ENCODE measurements around the gene BTN1A1. TPM values are rescaled to one million over a fixed set of nuclear protein-coding genes. Genes with fewer than 3 reads are reported as not detected.

The BTN1A1 gene
- total and polyA plus RNA-seq, 4 donors: 0.06 to 0.26 (median 0.06) TPM; not detected in 1

DNA sequence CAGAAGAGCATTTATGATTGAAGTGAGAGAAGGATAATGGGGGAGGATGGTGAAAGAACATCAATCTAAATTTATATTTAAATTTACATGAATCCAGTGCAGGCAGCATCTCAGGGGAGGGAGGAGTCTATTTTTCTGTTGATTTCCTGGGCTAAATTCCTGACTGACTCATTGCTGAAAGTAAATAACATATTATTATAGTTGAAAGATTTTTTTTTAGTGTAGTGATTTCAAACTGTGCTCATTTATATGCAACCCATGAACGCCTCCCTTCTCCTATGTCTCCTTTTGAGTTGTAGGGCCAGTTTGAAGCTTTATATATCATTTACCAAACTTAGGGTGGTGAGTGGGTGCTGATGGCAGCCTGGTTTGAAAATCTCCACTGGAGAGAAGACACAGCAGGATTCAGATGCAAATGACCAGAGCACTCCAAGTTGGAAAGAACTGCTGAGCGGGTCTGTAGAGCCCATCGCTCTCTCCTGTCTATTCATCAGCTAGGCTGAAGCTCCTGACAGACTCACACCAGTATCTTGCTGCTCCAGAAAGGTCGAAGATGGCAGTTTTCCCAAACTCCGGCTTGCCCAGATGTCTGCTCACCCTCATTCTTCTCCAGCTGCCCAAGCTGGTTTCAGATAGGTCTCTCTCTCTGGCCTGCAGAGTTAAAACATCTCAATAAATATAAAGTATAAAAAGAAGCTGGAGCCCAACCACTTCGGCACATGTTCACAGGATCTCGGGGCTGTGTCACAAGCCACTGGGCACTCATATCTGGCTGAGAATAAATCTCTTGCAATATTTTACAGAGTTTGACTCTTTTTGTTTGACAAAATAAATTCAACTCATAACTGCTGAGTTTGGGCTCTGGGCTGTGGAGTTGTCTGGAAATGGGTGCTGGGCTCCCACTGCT is 24.0 kb upstream of the BTN1A1 start:
- no peaks in the 10 kb centered on the region for H3K9me3 ChIP-seq (ENCODE audit: control insufficient read depth in 4 of 4, insufficient read depth in 3 of 4, low read length in 3 of 4)
- H3K27me3 ChIP-seq (ENCODE audit: control insufficient read depth in 3 of 3, insufficient read depth in 3 of 3, low read length in 2 of 3): no peaks in the 10 kb centered on the region
- H3K27ac ChIP-seq (ENCODE audit: low read depth in 1 of 2, low read length in 1 of 2): no peak overlapping the region
- DNase-seq (no peak), ATAC-seq (ENCODE audit: insufficient read depth, low FRiP score) (no peak)
- H3K36me3 ChIP-seq (ENCODE audit: control insufficient read depth in 4 of 4, insufficient read depth in 4 of 4, low read length in 4 of 4): no peaks in the 10 kb centered on the region
- H3K9ac ChIP-seq (ENCODE audit: insufficient read depth in 1 of 2, low read length in 2 of 2): no peak overlapping the region
- TF ChIP-seq, protein P1, sequence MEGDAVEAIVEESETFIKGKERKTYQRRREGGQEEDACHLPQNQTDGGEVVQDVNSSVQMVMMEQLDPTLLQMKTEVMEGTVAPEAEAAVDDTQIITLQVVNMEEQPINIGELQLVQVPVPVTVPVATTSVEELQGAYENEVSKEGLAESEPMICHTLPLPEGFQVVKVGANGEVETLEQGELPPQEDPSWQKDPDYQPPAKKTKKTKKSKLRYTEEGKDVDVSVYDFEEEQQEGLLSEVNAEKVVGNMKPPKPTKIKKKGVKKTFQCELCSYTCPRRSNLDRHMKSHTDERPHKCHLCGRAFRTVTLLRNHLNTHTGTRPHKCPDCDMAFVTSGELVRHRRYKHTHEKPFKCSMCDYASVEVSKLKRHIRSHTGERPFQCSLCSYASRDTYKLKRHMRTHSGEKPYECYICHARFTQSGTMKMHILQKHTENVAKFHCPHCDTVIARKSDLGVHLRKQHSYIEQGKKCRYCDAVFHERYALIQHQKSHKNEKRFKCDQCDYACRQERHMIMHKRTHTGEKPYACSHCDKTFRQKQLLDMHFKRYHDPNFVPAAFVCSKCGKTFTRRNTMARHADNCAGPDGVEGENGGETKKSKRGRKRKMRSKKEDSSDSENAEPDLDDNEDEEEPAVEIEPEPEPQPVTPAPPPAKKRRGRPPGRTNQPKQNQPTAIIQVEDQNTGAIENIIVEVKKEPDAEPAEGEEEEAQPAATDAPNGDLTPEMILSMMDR (IDR thresholded peaks at IDR 0.05; ENCODE audit: control extremely low read depth, extremely low read depth): no peak
- H3K4me1 ChIP-seq (ENCODE audit: control insufficient read depth in 5 of 5, insufficient read depth in 5 of 5, low read length in 5 of 5): peaks cover 0 to 19% (median 4%) of the 10 kb centered on the region in 5 donors
- H3K4me3 ChIP-seq: no peak overlapping the region
- WGBS, 2 donors: 89 to 94% methylated on average over 7 of the region's 7 CpGs

DNA sequence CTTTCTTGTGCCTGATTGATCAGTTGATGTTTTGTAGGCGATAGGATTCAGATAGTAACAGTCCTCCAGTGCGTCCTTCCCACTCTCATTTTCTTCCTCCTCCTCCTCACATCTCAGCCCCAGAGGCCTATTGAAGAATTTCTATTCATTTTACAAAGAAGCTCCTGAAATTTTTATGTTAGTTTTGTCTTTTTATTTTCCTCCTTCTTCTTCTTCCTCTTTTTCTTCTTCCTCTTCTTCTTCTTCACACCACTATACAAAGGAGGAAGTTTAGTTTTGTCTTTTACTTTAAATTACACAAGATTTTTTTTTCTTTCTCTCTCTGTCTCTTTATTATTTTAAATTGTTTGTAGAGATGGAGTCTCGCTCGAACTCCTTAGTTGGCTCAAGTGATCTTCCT is 23.2 kb upstream of the BTN1A1 start:
- Histone ChIP-seq H3K36me3 (ENCODE audit: control insufficient read depth in 4 of 4, insufficient read depth in 4 of 4, low read length in 4 of 4) (no peaks in the 10 kb centered on the region), H3K27ac (ENCODE audit: low read depth in 1 of 2, low read length in 1 of 2) (no peak overlapping the region), H3K9ac (ENCODE audit: insufficient read depth in 1 of 2, low read length in 2 of 2) (no peak overlapping the region), H3K27me3 (ENCODE audit: control insufficient read depth in 3 of 3, insufficient read depth in 3 of 3, low read length in 2 of 3) (no peaks in the 10 kb centered on the region), H3K9me3 (ENCODE audit: control insufficient read depth in 4 of 4, insufficient read depth in 3 of 4, low read length in 3 of 4) (no peaks in the 10 kb centered on the region), H3K4me3 (no peak overlapping the region), H3K4me1 (ENCODE audit: control insufficient read depth in 5 of 5, insufficient read depth in 5 of 5, low read length in 5 of 5) (peaks cover 0 to 19% (median 4%) of the 10 kb centered on the region in 5 donors)
- TF ChIP-seq, protein P1 (IDR thresholded peaks at IDR 0.05; ENCODE audit: control extremely low read depth, extremely low read depth): no peak
- no peak for ATAC-seq (ENCODE audit: insufficient read depth, low FRiP score)
- no peak for DNase-seq
- WGBS, 2 donors: 66 to 78% methylated on average over 4 of the region's 4 CpGs

DNA sequence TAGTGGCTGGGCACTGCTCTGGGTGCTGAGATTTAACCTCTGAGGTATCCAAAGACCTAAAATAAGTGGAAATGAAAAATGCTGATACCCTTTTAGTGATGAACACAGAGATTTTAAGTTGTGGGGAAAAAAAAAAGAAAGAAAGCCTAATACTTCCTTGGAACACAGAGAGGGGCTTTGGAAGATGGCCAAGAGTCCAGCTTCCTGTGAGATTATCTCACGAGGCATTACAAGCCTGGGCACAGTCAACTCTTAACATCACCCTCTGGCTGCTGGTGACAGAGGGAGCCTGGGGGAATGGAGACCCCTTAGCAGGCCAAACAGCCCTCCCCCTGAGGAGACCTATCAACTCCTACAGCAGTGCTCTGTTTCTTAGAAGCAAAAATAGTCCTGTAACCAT is 22.7 kb upstream of the BTN1A1 start:
- H3K9ac ChIP-seq (ENCODE audit: insufficient read depth in 1 of 2, low read length in 2 of 2): no peak overlapping the region

More for the DNA sequence above, 22.7 kb upstream of the BTN1A1 start:
- peak; percentile 75 to 92 (median 86) for DNase-seq
- TF ChIP-seq, protein P1 (IDR thresholded peaks at IDR 0.05; ENCODE audit: control extremely low read depth, extremely low read depth): no peak
- Histone ChIP-seq H3K27me3 (ENCODE audit: control insufficient read depth in 3 of 3, insufficient read depth in 3 of 3, low read length in 2 of 3) (no peaks in the 10 kb centered on the region), H3K36me3 (ENCODE audit: control insufficient read depth in 4 of 4, insufficient read depth in 4 of 4, low read length in 4 of 4) (no peaks in the 10 kb centered on the region), H3K27ac (ENCODE audit: low read depth in 1 of 2, low read length in 1 of 2) (peak overlapping the region in 1 of 2 donors; percentile 52), H3K9me3 (ENCODE audit: control insufficient read depth in 4 of 4, insufficient read depth in 3 of 4, low read length in 3 of 4) (no peaks in the 10 kb centered on the region), H3K4me3 (no peak overlapping the region), H3K4me1 (ENCODE audit: control insufficient read depth in 5 of 5, insufficient read depth in 5 of 5, low read length in 5 of 5) (peaks cover 0 to 19% (median 4%) of the 10 kb centered on the region in 5 donors)
- ATAC-seq (ENCODE audit: insufficient read depth, low FRiP score): no peak
- WGBS, 2 donors: 11 to 31% methylated on average over 1 of the region's 1 CpG

All from lung (tissue), 12 donors.